Measurements from ENCODE around the gene MUC2. TPM values are rescaled to one million over a fixed set of nuclear protein-coding genes. Genes with fewer than 3 reads are reported as not detected.

Gene MUC2
- total RNA-seq, 1 experiment from 2014 or later, result 0.47 TPM

DNA sequence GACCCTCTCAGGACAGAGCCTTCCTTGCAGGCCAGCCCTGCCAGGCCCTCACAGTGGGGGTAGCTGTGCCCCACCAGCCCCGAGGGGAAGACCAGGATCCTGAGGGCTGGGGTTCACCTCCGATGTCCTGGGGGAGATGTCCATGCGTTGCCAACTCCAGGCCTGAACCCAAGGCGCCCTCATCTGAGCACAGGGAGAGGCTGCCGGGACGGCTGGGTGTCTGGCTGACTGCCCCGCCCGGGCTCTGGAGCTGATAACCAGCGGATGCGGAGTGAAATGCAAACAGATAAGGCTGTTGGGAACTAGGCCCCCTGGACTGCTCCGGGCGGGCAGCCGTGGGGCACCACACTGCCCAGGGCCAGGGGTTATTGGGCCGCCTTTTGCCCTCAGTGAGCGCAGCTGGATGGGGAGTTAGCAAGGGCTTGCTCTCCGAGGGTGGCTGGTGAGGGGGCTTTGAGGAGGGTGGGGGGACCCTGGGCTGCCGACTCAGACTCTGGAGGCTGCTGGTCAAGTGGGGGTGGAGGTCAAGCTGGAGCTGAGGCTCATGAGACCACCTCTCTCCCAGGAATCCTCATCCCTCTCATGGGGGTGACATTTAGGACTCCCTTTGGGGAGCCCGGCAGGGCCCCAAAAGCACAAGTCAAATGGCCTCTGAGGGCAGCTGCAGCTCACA, 32.6 kb upstream of the MUC2 start:
- intact Hi-C loops (cut with micrococcal nuclease), result no loop called here
- ChIA-PET RAD21 (ENCODE audit: low non-redundant PET in 1 of 2, low total read pairs in 2 of 2, uncharacterized antibody in 2 of 2, unreplicated experiment in 2 of 2) (no interaction called here), CTCF (no interaction called here), POLR2A (no interaction called here)
- H3K4me1 ChIP-seq (ENCODE audit: control insufficient read depth in 1 of 2, insufficient read depth in 2 of 2, low read length in 2 of 2), result no peaks in the 10 kb centered on the region
- H3K9ac ChIP-seq (ENCODE audit: low read length), result no peak overlapping the region
- no peak for DNase-seq (ENCODE audit: low read depth, low spot score)
- TF ChIP-seq, protein P1, sequence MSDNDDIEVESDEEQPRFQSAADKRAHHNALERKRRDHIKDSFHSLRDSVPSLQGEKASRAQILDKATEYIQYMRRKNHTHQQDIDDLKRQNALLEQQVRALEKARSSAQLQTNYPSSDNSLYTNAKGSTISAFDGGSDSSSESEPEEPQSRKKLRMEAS (IDR thresholded peaks at IDR 0.05), result no peak
- TF ChIP-seq POLR2A (IDR thresholded peaks at IDR 0.05; ENCODE audit: borderline replicate concordance, extremely low read depth, insufficient read depth, insufficient read length) (no peak), CBX3 (IDR thresholded peaks at IDR 0.05; ENCODE audit: low read depth) (no peak), SIN3A (IDR thresholded peaks at IDR 0.05; ENCODE audit: low read depth) (no peak), JUND (IDR thresholded peaks at IDR 0.05) (no peak)
- no peaks in the 10 kb centered on the region for H3K9me2 ChIP-seq (ENCODE audit: insufficient read depth)
- no peak overlapping the region for H3K4me3 ChIP-seq (replicated peaks in 1 of 2; ENCODE audit: low read depth in 1 of 2, low read length in 2 of 2)
- no peaks in the 10 kb centered on the region for H4K20me1 ChIP-seq (ENCODE audit: insufficient read depth)
- H3K79me2 ChIP-seq (ENCODE audit: insufficient read depth, low read length), result no peaks in the 10 kb centered on the region
- no peak overlapping the region for H3K27ac ChIP-seq (ENCODE audit: low read depth, low read length)
- no peaks in the 10 kb centered on the region for H3K9me3 ChIP-seq (ENCODE audit: control insufficient read depth in 1 of 2, insufficient read depth in 1 of 2, low read depth in 1 of 2, low read length in 2 of 2)
- H3K4me2 ChIP-seq (ENCODE audit: low read length), result no peak overlapping the region
- H2AFZ ChIP-seq (ENCODE audit: low read depth, low read length, poor library complexity, severe bottlenecking), result no peak overlapping the region
- no TSS peak for BruUV-seq (replicated peaks)
- H3K36me3 ChIP-seq (ENCODE audit: control insufficient read depth in 1 of 2, insufficient read depth in 2 of 2, low read length in 2 of 2), result no peaks in the 10 kb centered on the region
- no peaks in the 10 kb centered on the region for H3K27me3 ChIP-seq (ENCODE audit: insufficient read depth, low read length)
- ATAC-seq, result no peak

DNA sequence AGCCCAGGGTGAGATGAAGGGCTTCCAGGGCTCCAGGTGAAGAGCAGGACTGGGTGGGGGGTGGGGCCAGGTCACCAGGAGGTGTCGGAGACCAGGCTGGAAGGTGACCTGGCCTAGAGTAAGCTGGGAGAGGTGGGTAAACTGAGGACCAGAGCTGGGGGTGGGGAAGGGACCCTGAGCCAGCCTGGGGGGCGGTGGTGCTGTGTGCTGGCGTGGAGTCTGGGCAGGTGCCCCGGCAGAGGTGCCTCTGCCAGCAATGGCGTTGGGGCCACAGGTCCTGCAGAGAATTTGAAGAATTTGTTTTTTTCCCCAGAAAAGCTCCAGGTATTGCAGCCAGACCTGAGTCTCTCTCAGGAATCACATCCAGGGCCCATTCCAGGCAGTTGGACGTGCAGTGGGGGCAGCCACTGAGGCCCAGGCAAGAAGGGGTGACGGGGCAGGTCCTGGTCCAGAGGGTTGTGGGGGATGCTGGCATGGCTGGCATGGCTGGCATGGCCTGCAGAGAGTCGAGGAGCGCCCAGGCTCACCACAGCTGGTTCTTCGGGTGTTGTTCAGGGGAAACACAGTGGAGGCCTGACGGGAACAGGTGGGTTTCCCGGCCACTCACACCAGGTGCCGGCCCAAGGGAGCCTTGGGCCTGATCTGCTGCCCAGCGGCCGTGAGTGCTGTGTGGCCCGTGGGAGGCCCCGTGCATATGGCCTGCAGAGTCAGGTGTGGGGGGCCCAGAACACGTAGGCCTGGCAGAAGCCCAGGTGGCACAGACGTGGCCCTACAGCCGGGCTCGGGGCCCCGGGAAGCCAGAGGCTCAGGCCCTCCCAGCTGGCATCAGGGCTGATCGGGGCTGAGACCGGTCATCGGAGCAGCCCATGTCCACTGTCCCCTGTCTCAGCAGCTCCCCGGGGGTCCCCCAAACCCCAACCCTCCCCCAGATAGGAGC, 31.8 kb upstream of the MUC2 start:
- Histone ChIP-seq H3K27ac (ENCODE audit: low read depth, low read length) (no peak overlapping the region), H3K36me3 (ENCODE audit: control insufficient read depth in 1 of 2, insufficient read depth in 2 of 2, low read length in 2 of 2) (no peaks in the 10 kb centered on the region), H2AFZ (ENCODE audit: low read depth, low read length, poor library complexity, severe bottlenecking) (no peak overlapping the region), H3K79me2 (ENCODE audit: insufficient read depth, low read length) (no peaks in the 10 kb centered on the region), H3K9ac (ENCODE audit: low read length) (no peak overlapping the region), H3K27me3 (ENCODE audit: insufficient read depth, low read length) (no peaks in the 10 kb centered on the region), H3K9me3 (ENCODE audit: control insufficient read depth in 1 of 2, insufficient read depth in 1 of 2, low read depth in 1 of 2, low read length in 2 of 2) (no peaks in the 10 kb centered on the region), H3K4me1 (ENCODE audit: control insufficient read depth in 1 of 2, insufficient read depth in 2 of 2, low read length in 2 of 2) (no peaks in the 10 kb centered on the region), H4K20me1 (ENCODE audit: insufficient read depth) (no peaks in the 10 kb centered on the region), H3K4me3 (replicated peaks in 1 of 2; ENCODE audit: low read depth in 1 of 2, low read length in 2 of 2) (no peak overlapping the region), H3K4me2 (ENCODE audit: low read length) (no peak overlapping the region), H3K9me2 (ENCODE audit: insufficient read depth) (no peaks in the 10 kb centered on the region)
- RAD21 ChIA-PET (ENCODE audit: low non-redundant PET in 1 of 2, low total read pairs in 2 of 2, uncharacterized antibody in 2 of 2, unreplicated experiment in 2 of 2), result no interaction called here
- POLR2A ChIA-PET, result no interaction called here
- no peak for DNase-seq (ENCODE audit: low read depth, low spot score)
- intact Hi-C loops (cut with micrococcal nuclease), result no loop called here
- CTCF ChIA-PET, result no interaction called here
- no peak for ATAC-seq
- BruUV-seq (replicated peaks), result no TSS peak
- TF ChIP-seq YY1 (IDR thresholded peaks at IDR 0.05; ENCODE audit: extremely low read depth, insufficient replicate concordance, low read depth, low read length), result no peak
- no peak for TF ChIP-seq RAD21 (IDR thresholded peaks at IDR 0.05; ENCODE audit: low read depth)
- no peak for TF ChIP-seq TCF7L2 (IDR thresholded peaks at IDR 0.05; ENCODE audit: borderline replicate concordance, extremely low read depth, insufficient read depth, insufficient read length)
- no peak for TF ChIP-seq ZFX (IDR thresholded peaks at IDR 0.05)
- no peak for TF ChIP-seq JUND (IDR thresholded peaks at IDR 0.05)
- TF ChIP-seq POLR2A (IDR thresholded peaks at IDR 0.05; ENCODE audit: borderline replicate concordance, extremely low read depth, insufficient read depth, insufficient read length), result no peak
- TF ChIP-seq ZNF274 (IDR thresholded peaks at IDR 0.05; ENCODE audit: low read depth, low read length), result no peak
- no peak for TF ChIP-seq SRF (IDR thresholded peaks at IDR 0.05; ENCODE audit: low read depth)
- TF ChIP-seq, protein P1 (IDR thresholded peaks at IDR 0.05), result no peak
- TF ChIP-seq SP1 (IDR thresholded peaks at IDR 0.05; ENCODE audit: low read depth), result no peak
- no peak for TF ChIP-seq FOSL1 (IDR thresholded peaks at IDR 0.05; ENCODE audit: low read depth)
- TF ChIP-seq EZH2phosphoT487 (IDR thresholded peaks at IDR 0.05; ENCODE audit: borderline replicate concordance), result no peak
- TF ChIP-seq, protein P2, sequence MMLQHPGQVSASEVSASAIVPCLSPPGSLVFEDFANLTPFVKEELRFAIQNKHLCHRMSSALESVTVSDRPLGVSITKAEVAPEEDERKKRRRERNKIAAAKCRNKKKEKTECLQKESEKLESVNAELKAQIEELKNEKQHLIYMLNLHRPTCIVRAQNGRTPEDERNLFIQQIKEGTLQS (IDR thresholded peaks at IDR 0.05), result no peak
- TF ChIP-seq, protein P3, sequence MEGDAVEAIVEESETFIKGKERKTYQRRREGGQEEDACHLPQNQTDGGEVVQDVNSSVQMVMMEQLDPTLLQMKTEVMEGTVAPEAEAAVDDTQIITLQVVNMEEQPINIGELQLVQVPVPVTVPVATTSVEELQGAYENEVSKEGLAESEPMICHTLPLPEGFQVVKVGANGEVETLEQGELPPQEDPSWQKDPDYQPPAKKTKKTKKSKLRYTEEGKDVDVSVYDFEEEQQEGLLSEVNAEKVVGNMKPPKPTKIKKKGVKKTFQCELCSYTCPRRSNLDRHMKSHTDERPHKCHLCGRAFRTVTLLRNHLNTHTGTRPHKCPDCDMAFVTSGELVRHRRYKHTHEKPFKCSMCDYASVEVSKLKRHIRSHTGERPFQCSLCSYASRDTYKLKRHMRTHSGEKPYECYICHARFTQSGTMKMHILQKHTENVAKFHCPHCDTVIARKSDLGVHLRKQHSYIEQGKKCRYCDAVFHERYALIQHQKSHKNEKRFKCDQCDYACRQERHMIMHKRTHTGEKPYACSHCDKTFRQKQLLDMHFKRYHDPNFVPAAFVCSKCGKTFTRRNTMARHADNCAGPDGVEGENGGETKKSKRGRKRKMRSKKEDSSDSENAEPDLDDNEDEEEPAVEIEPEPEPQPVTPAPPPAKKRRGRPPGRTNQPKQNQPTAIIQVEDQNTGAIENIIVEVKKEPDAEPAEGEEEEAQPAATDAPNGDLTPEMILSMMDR (IDR thresholded peaks at IDR 0.05 in 2 of 3, conservative IDR thresholded peaks at IDR 0.05 in 1 of 3; ENCODE audit: borderline replicate concordance in 1 of 3, insufficient read depth in 1 of 3, low read depth in 2 of 3, low read length in 2 of 3), result no peak
- no peak for TF ChIP-seq POLR2AphosphoS5 (IDR thresholded peaks at IDR 0.05; ENCODE audit: low read depth, low read length)
- no peak for TF ChIP-seq CBX3 (IDR thresholded peaks at IDR 0.05; ENCODE audit: low read depth)
- TF ChIP-seq SIN3A (IDR thresholded peaks at IDR 0.05; ENCODE audit: low read depth), result no peak
